Heart right ventricle (tissue), 16 donors: ENCODE measurements around the gene ELN. TPM values are rescaled to one million over a fixed set of nuclear protein-coding genes. Genes with fewer than 3 reads are reported as not detected.

Experiments
- ATAC-seq, 8 donors: fragments of 200-7000 bp; cut with Tn5 transposase; one replicate each; pipeline ENCODE4 v1.9.1; 2020; ENCODE audit warnings: mild to moderate bottlenecking in 8 of 8, moderate library complexity in 8 of 8, moderate number of reproducible peaks in 1 of 8
- DNase-seq, 2 donors: peaks; one replicate each; pipeline ENCODE4 v3.0.0-alpha.2; 2020
- H3K27ac ChIP-seq, 10 donors: fragments of 200-600 bp; sonication (generic) in 2 of 10; one replicate each; pipeline versions ENCODE4 v1.5.0 to v1.8.0; 2020 to 2022; ENCODE audit warnings: mild to moderate bottlenecking in 3 of 10
- H3K27me3 ChIP-seq, 7 donors: fragments of 200-600 bp; one replicate each; pipeline ENCODE4 v1.8.0; 2021 to 2022; ENCODE audit warnings: mild to moderate bottlenecking in 2 of 7
- H3K36me3 ChIP-seq, 9 donors: fragments of 200-600 bp; sonication (generic) in 1 of 9; one replicate each; pipeline versions ENCODE4 v1.5.0 to v1.8.0; 2020 to 2022; ENCODE audit warnings: mild to moderate bottlenecking in 2 of 9
- H3K4me1 ChIP-seq, 9 donors: fragments of 200-600 bp; sonication (generic) in 1 of 9; one replicate each; pipeline versions ENCODE4 v1.5.0 to v1.8.0; 2020 to 2022; ENCODE audit warnings: mild to moderate bottlenecking in 4 of 9
- H3K4me3 ChIP-seq, 10 donors: fragments of 200-600 bp; sonication (generic) in 2 of 10; one replicate each; pipeline versions ENCODE4 v1.5.0 to v1.8.0; 2020 to 2022; ENCODE audit warnings: mild to moderate bottlenecking in 7 of 10, moderate library complexity in 2 of 10
- H3K9me3 ChIP-seq, 11 donors: fragments of 200-600 bp in 10 of 11; sonication (generic) in 2 of 11; one replicate each; pipeline versions ENCODE4 v1.5.0 to v1.8.0; 2013 to 2022; ENCODE audit warnings: mild to moderate bottlenecking in 2 of 11, control low read depth in 1 of 11, moderate library complexity in 1 of 11
- WGBS, 2 donors: extraction: QIAGEN DNeasy Blood & Tissue Kit; methylation state at CpG; one replicate each; pipeline ENCODE4 v1.1.7; 2013; ENCODE audit warnings: inconsistent platforms in 1 of 2; 5-methylcytosine and 5-hydroxymethylcytosine counted together
- intact Hi-C, 10 donors: fragments of 100-400 bp; cut with DNase I; formaldehyde crosslinking; loops; one replicate each; pipeline versions ENCODE4 v1.11.1 to v1.14.2; 2022
- polyA plus RNA-seq, 2 donors: library from polyadenylated mRNA; stranded (reverse); fragments of 200-250 nt; gene quantifications; one replicate each; pipeline ENCODE4 v1.2.3, GENCODE V29; 2013
- total RNA-seq, 10 donors: library from RNA; stranded (reverse); fragmentation: NEBNext Ultra II Directional in 3 of 10; extraction: Animal tissue kit (Norgen Biotek cat#: 25700) in 3 of 10; gene quantifications; one replicate each; pipeline versions ENCODE4 v1.2.1 to v1.2.4, GENCODE V29; 2021 to 2023
- TF ChIP-seq, protein P1 (sequence below), 9 donors: fragments of 200-600 bp; sonication (generic) in 2 of 9; IDR thresholded peaks; one replicate each; pipeline versions ENCODE4 v1.5.0 to v1.8.0; 2021 to 2022; ENCODE audit warnings: antibody characterized with exemption in 9 of 9, mild to moderate bottlenecking in 5 of 9, moderate library complexity in 1 of 9
- donor health status: Arrhythmogenic right ventricular cardiomyopathy.
- donor health status: ischemic (EF 13 %, LVEDD 7.1; RV severe dilation, severe dysfunction).
- donor health status: healthy with polysubstance abuse.
- donor health status: DM: no; HTN: yes; CAD: no.
- donor health status: DM: no; HTN: no; CAD: no.
- donor health status: ischemic (EF 25% LVEDD 6.9; RV normal size, moderate dysfunction).
- donor health status: ischemic (EF 25% LVEDD 5.7; RV mildly dilated, moderate dysfunction).
- donor health status: healthy.
- donor health status: DM: yes; HTN: yes; CAD: no.
- donor health status: Ischemic cardiomyopathy.
- donor health status: ischemic (EF 35%, LVEDD 5.7; RV mildly dilated, moderate dysfunction).
- donor health status: nonischemic (EF 11% LVEDD 7.7; RV severe dilation, severe dysfunction).
- donor health status: DM: yes; HTN: yes; CAD: no.
- donor health status: PGD.
- donor health status: ischemic (EF 29% LVEDD 5.4; RV normal size, mild dysfunction).
- donor health status: nonischemic (EF 23%, LVEDD 6.1; RV moderate dilation, normal function).

The ELN gene
- total and polyA plus RNA-seq, 12 donors = 14.2 to 99.8 (median 31.8) TPM

- no peak for DNase-seq
- WGBS, 2 donors = 67 to 70% methylated on average over 7 of the region's 7 CpGs
- Histone ChIP-seq H3K4me1 (peaks cover 18 to 85% (median 47%) of the 10 kb centered on the region in 9 donors), H3K27ac (peak overlapping the region in 7 of 10 donors; percentile 49 to 92 (median 75)), H3K9me3 (no peaks in the 10 kb centered on the region), H3K4me3 (peak overlapping the region in 8 of 10 donors; percentile 46 to 77 (median 60)), H3K27me3 (peaks cover 0 to 50% (median 5%) of the 10 kb centered on the region in 7 donors), H3K36me3 (peaks cover 0 to 13% (median 0%) of the 10 kb centered on the region in 9 donors)
- intact Hi-C loops = loop anchor here in 1 of 10 donors (5.0 kb wide), 2 partner anchors 51 to 139 kb away; partner anchors contain the start of gene LIMK1
- ATAC-seq = no peak
- TF ChIP-seq, protein P1, sequence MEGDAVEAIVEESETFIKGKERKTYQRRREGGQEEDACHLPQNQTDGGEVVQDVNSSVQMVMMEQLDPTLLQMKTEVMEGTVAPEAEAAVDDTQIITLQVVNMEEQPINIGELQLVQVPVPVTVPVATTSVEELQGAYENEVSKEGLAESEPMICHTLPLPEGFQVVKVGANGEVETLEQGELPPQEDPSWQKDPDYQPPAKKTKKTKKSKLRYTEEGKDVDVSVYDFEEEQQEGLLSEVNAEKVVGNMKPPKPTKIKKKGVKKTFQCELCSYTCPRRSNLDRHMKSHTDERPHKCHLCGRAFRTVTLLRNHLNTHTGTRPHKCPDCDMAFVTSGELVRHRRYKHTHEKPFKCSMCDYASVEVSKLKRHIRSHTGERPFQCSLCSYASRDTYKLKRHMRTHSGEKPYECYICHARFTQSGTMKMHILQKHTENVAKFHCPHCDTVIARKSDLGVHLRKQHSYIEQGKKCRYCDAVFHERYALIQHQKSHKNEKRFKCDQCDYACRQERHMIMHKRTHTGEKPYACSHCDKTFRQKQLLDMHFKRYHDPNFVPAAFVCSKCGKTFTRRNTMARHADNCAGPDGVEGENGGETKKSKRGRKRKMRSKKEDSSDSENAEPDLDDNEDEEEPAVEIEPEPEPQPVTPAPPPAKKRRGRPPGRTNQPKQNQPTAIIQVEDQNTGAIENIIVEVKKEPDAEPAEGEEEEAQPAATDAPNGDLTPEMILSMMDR (IDR thresholded peaks at IDR 0.05) = no peak
Observed at GRCh38 chr7:74030861-74031260, 2.9 kb downstream of the ELN start.

GRCh38 chr7:74031403-74032190 lies 3.6 kb downstream of the ELN start:
- Histone ChIP-seq H3K27me3 (peaks cover 0 to 42% (median 4%) of the 10 kb centered on the region in 7 donors), H3K4me1 (peaks cover 18 to 85% (median 44%) of the 10 kb centered on the region in 9 donors), H3K4me3 (peak overlapping the region in 6 of 10 donors; percentile 46 to 77 (median 62)), H3K9me3 (no peaks in the 10 kb centered on the region), H3K36me3 (peaks cover 0 to 21% (median 0%) of the 10 kb centered on the region in 9 donors), H3K27ac (peak overlapping the region in 8 of 10 donors; percentile 57 to 92 (median 82))
- TF ChIP-seq, protein P1 (IDR thresholded peaks at IDR 0.05) = no peak
- no peak for ATAC-seq
- DNase-seq = no peak
- whole genome bisulfite sequencing, 2 donors = 64 to 75% methylated on average over 5 of the region's 5 CpGs
- intact Hi-C loops = loop anchor here in 1 of 10 donors (5.0 kb wide), 2 partner anchors 51 to 139 kb away; partner anchors contain the start of gene LIMK1

- Histone ChIP-seq H3K4me3 (peak overlapping the region in 2 of 10 donors; percentile 10 to 14), H3K27me3 (peaks cover 0 to 37% (median 4%) of the 10 kb centered on the region in 7 donors), H3K9me3 (no peaks in the 10 kb centered on the region), H3K36me3 (peaks cover 0 to 26% (median 0%) of the 10 kb centered on the region in 9 donors), H3K27ac (peak overlapping the region in 8 of 10 donors; percentile 57 to 92 (median 82)), H3K4me1 (peaks cover 15 to 85% (median 38%) of the 10 kb centered on the region in 9 donors)
- intact Hi-C loops = loop anchor here in 1 of 10 donors (5.0 kb wide), 2 partner anchors 50 to 140 kb away; partner anchors contain the start of gene LIMK1
- TF ChIP-seq, protein P1 (IDR thresholded peaks at IDR 0.05) = no peak
- 40 to 50% methylated on average over 8 of the region's 8 CpGs for WGBS, 2 donors
- ATAC-seq (peak in 5 of 8 donors; percentile 3 to 26 (median 24)), DNase-seq (no peak)
Observed at GRCh38 chr7:74032191-74032490, 4.2 kb downstream of the ELN start.

- H3K27ac ChIP-seq = peak overlapping the region; percentile 57 to 92 (median 78)
- intact Hi-C loops = loop anchor here in 1 of 10 donors (5.0 kb wide), 2 partner anchors 50 to 140 kb away; partner anchors contain the start of gene LIMK1
- peak overlapping the region in 2 of 10 donors; percentile 10 to 21 for H3K4me3 ChIP-seq
- 68 to 79% methylated on average over 8 of the region's 8 CpGs for WGBS, 2 donors
- H3K27me3 ChIP-seq = peaks cover 0 to 30% (median 4%) of the 10 kb centered on the region in 7 donors
- no peaks in the 10 kb centered on the region for H3K9me3 ChIP-seq
- DNase-seq = no peak
- no peak for ATAC-seq
- TF ChIP-seq, protein P1 (IDR thresholded peaks at IDR 0.05) = no peak
- H3K36me3 ChIP-seq = peaks cover 0 to 33% (median 0%) of the 10 kb centered on the region in 9 donors
- H3K4me1 ChIP-seq = peaks cover 12 to 85% (median 32%) of the 10 kb centered on the region in 9 donors
Observed at GRCh38 chr7:74032624-74033371, 4.8 kb downstream of the ELN start.
